CD4-positive, CD25-positive, alpha-beta regulatory T cell (primary cell): ENCODE data around the gene TP63. TPM values are rescaled to one million over a fixed set of nuclear protein-coding genes. Genes with fewer than 3 reads are reported as not detected.

ENCODE experiments used
- ATAC-seq, 2 donors: fragments of 150-1000 bp; cut with Tn5 transposase; one replicate each; pipeline ENCODE4 v1.10.0; 2021; ENCODE audit warnings: low read depth in 2 of 2, moderate number of reproducible peaks in 2 of 2, moderate library complexity in 1 of 2
- DNase-seq, 3 donors: peaks; one replicate each; pipeline versions ENCODE4 v3.0.0 to v3.0.0-alpha.2; 2012 to 2022; ENCODE audit warnings: mixed read lengths in 1 of 3
- H3K27ac ChIP-seq: one replicate; pipeline ENCODE4 v1.7.0; 2013; ENCODE audit warnings: mild to moderate bottlenecking, low read length; ENCODE audit not compliant: insufficient read depth, poor library complexity, severe bottlenecking
- H3K27me3 ChIP-seq: one replicate; pipeline ENCODE4 v1.7.0; 2013; ENCODE audit warnings: low read length; ENCODE audit not compliant: control insufficient read depth, insufficient read depth
- H3K36me3 ChIP-seq: one replicate; pipeline ENCODE4 v1.7.0; 2013; ENCODE audit warnings: mild to moderate bottlenecking, low read length, moderate library complexity; ENCODE audit not compliant: control insufficient read depth, insufficient read depth
- H3K4me1 ChIP-seq: 2 replicates; pipeline ENCODE4 v1.7.0; 2013; ENCODE audit warnings: mild to moderate bottlenecking, low read length; ENCODE audit not compliant: insufficient read depth, control insufficient read depth, poor library complexity, severe bottlenecking
- H3K4me3 ChIP-seq: one replicate; pipeline ENCODE4 v1.7.0; 2013; ENCODE audit warnings: low read depth, mild to moderate bottlenecking, low read length, moderate library complexity
- H3K9me3 ChIP-seq, 2 experiments: 1 replicate in 1 of 2; 2 replicates in 1 of 2; pipeline ENCODE4 v1.7.0; 2013; ENCODE audit warnings: low read length in 2 of 2, mild to moderate bottlenecking in 1 of 2, moderate library complexity in 1 of 2; ENCODE audit not compliant: control insufficient read depth in 2 of 2
- H3K27ac Mint-ChIP-seq, 3 donors: one replicate each; pipeline ENCODE4 v1.8.0; 2020 to 2022; ENCODE audit warnings: mild to moderate bottlenecking in 3 of 3, mixed read lengths in 3 of 3, moderate library complexity in 2 of 3
- H3K27me3 Mint-ChIP-seq: one replicate; pipeline ENCODE4 v1.8.0; 2022; ENCODE audit warnings: mild to moderate bottlenecking, mixed read lengths
- H3K36me3 Mint-ChIP-seq: one replicate; pipeline ENCODE4 v1.8.0; 2020; ENCODE audit warnings: mixed read lengths
- H3K4me1 Mint-ChIP-seq, 4 donors: one replicate each; pipeline ENCODE4 v1.8.0; 2020 to 2022; ENCODE audit warnings: mixed read lengths in 4 of 4, mild to moderate bottlenecking in 1 of 4
- H3K4me3 Mint-ChIP-seq, 4 donors: one replicate each; pipeline ENCODE4 v1.8.0; 2020 to 2022; ENCODE audit warnings: mild to moderate bottlenecking in 4 of 4, mixed read lengths in 4 of 4, moderate library complexity in 3 of 4
- H3K9me3 Mint-ChIP-seq, 7 donors: one replicate each; pipeline ENCODE4 v1.8.0; 2020 to 2022; ENCODE audit warnings: mixed read lengths in 7 of 7, mild to moderate bottlenecking in 3 of 7, moderate library complexity in 2 of 7
- polyA plus RNA-seq, 4 donors: library from polyadenylated mRNA; unstranded; fragments of 300-500 nt; fragmentation: Illumina TruSeq; gene quantifications; one replicate each; pipeline ENCODE4 v1.2.3, GENCODE V29; 2021
- total RNA-seq: library from RNA; stranded (reverse); gene quantifications from one replicate; pipeline ENCODE4 v1.2.3, GENCODE V29; 2022

Gene TP63
- total and polyA plus RNA-seq, 5 donors from 2014 or later: 0.10 to 0.89 (median 0.20) TPM; not detected in 1

DNA sequence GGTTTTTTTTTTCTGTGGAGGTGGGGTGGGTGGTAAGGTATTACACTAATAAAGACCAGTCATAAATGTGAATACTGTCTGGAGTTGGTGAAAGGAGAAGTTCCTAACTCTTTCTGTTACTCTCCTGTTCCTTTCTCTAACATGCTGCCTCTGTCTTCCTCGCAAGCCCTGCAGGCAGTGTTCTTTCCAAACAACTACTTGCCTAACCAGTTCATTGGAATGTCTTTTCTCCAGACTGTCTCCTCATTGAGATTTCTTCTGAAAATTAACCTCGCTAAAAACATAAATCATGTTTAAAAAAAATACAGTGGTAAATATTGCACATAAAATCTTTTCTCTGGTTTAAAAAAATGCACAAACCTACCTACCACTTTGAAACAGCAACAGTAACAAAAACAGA is 135.2 kb downstream of the TP63 start:
- no peak for ATAC-seq

DNA sequence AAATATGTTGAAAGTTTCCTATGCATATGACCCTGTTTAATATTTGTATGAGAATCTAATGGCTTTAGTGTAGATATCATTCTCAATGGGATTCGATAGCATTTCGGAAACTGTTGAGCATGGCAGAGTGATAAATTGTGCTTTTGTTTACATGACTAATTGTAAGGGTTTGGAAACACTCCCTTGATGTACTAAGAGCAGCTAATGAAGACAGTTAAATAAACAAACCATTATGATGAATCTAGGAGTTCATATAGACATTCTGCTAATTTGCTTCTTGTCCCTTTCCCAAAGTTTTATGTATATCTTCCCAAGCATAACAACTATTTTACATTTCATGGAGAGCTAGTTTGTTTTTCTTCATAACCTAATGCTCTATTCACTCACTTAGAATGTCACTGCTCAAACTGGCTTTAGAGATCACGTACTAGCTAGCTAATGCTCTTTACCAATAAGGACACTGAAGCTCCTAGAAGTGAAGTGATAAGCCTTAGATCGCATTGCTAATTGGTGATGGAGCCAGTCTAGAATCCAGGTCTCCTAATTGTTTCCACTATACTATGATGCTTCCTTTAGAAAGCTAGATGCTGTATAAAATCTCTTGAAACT is 140.8 kb downstream of the TP63 start:
- Mint-ChIP-seq H3K4me1 (no peaks in the 10 kb centered on the region), H3K27ac (no peak overlapping the region), H3K36me3 (no peaks in the 10 kb centered on the region)

More for the DNA sequence above, 135.2 kb downstream of the TP63 start:
- H3K27me3 ChIP-seq: peaks cover 6% of the 10 kb centered on the region
- H3K4me3 Mint-ChIP-seq: no peak overlapping the region
- H3K27me3 Mint-ChIP-seq: peaks cover 18% of the 10 kb centered on the region
- peaks cover 0 to under 1% (median 0%) of the 10 kb centered on the region in 7 donors for H3K9me3 Mint-ChIP-seq
- no peaks in the 10 kb centered on the region for H3K4me1 Mint-ChIP-seq
- H3K9me3 ChIP-seq: no peaks in the 10 kb centered on the region
- H3K36me3 Mint-ChIP-seq: no peaks in the 10 kb centered on the region
- no peak overlapping the region for H3K27ac Mint-ChIP-seq
- H3K4me1 ChIP-seq: no peaks in the 10 kb centered on the region
- H3K4me3 ChIP-seq: no peak overlapping the region
- DNase-seq: no peak
- no peak overlapping the region for H3K27ac ChIP-seq
- H3K36me3 ChIP-seq: no peaks in the 10 kb centered on the region

DNA sequence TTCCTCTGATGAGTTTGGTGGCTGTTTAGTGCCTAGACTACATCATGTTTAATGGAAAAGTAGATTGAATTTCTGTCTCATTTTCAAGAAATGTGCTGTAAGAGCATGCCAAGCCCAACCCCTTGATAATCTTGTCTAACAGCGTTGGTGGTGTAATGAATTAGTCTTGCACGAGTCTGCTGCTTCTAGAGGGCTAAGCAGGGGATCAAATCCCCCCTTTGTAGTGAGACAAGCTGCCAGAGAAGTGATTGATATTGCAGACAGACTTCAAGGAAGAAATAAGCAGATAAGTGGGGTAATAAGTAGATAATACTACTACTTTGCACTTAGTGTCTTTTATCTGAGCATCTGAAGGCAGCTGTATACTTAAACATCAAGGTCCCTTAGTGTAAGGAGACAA is 141.4 kb downstream of the TP63 start:
- Mint-ChIP-seq H3K27ac (no peak overlapping the region), H3K4me1 (no peaks in the 10 kb centered on the region), H3K27me3 (peaks cover 22% of the 10 kb centered on the region), H3K9me3 (peaks cover 0 to 2% (median 0%) of the 10 kb centered on the region in 7 donors), H3K4me3 (no peak overlapping the region), H3K36me3 (no peaks in the 10 kb centered on the region)
- H3K4me1 ChIP-seq: no peaks in the 10 kb centered on the region
- H3K27me3 ChIP-seq: peaks cover 2% of the 10 kb centered on the region
- no peaks in the 10 kb centered on the region for H3K36me3 ChIP-seq
- H3K4me3 ChIP-seq: no peak overlapping the region
- no peaks in the 10 kb centered on the region for H3K9me3 ChIP-seq
- ATAC-seq (no peak), DNase-seq (no peak)
- no peak overlapping the region for H3K27ac ChIP-seq

More for the DNA sequence above, 140.8 kb downstream of the TP63 start:
- no peaks in the 10 kb centered on the region for H3K9me3 ChIP-seq
- H3K27me3 ChIP-seq: peaks cover 4% of the 10 kb centered on the region
- DNase-seq (no peak), ATAC-seq (no peak)
- peaks cover 0 to 2% (median 0%) of the 10 kb centered on the region in 7 donors for H3K9me3 Mint-ChIP-seq
- H3K4me1 ChIP-seq: no peaks in the 10 kb centered on the region
- H3K27ac ChIP-seq: no peak overlapping the region
- H3K27me3 Mint-ChIP-seq: peaks cover 28% of the 10 kb centered on the region
- H3K36me3 ChIP-seq: no peaks in the 10 kb centered on the region
- H3K4me3 ChIP-seq: no peak overlapping the region
- H3K4me3 Mint-ChIP-seq: no peak overlapping the region

DNA sequence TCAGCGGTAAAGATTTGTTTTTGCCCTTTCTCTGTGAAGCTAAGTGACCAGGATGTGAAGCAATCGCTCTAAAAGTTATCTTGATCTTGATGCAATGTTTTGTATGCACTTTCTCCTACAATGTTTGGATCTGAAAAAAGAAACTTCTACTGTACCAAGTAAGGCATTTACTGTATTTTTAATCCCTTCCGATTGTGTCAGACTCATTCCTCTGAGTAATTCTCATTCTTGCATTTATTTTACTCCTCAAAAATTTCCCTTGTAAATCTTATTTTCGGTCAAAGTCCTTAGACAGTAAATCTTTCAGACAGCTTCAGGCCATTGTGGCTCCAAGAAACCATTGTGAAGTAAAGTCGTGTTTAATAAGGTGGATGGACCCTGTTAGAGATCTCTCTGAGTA is 141.9 kb downstream of the TP63 start:
- H3K27ac ChIP-seq: no peak overlapping the region
- H3K4me3 Mint-ChIP-seq: no peak overlapping the region
- H3K36me3 Mint-ChIP-seq: no peaks in the 10 kb centered on the region
- H3K27ac Mint-ChIP-seq: no peak overlapping the region
- no peaks in the 10 kb centered on the region for H3K4me1 ChIP-seq
- H3K9me3 ChIP-seq: no peaks in the 10 kb centered on the region
- no peak for DNase-seq
- no peaks in the 10 kb centered on the region for H3K36me3 ChIP-seq
- peaks cover 0 to 2% (median 0%) of the 10 kb centered on the region in 7 donors for H3K9me3 Mint-ChIP-seq
- H3K4me1 Mint-ChIP-seq: no peaks in the 10 kb centered on the region
- peaks cover 21% of the 10 kb centered on the region for H3K27me3 Mint-ChIP-seq
- no peaks in the 10 kb centered on the region for H3K27me3 ChIP-seq
- no peak for ATAC-seq
- H3K4me3 ChIP-seq: no peak overlapping the region

DNA sequence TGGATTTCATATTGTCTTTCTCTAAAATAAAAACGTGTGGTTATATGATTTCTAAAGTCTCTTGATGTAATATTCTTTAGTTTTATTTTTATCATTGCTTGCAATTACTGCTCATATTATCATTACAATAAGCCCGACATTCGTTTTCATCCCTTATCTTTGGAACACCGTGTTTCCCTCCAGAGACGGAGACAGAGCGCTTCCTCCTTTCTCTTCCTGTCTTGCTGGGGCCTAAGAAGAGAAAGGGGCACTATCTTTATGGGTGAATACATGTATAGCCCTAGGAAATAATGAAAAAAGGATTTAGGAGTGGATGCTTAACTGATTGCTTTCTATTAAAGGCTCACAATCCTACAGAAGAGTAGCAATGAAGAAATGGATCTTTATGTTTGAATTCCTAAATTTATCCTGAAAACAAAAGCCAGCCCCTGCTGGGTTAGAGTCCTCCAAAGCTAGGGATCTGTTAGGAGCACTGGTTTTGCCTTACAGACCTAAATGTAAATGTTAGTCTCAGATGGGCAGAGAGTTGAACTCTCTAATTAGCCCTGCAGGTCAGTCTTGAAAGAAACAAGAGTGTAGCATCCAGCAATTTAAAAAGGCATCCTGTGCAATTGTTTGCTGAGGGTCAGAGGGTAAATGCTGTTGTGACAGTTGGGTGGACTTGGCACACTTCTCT is 145.1 kb downstream of the TP63 start:
- ATAC-seq: no peak
- no peak overlapping the region for H3K4me3 ChIP-seq
- H3K9me3 Mint-ChIP-seq: peaks cover 0 to 2% (median 0%) of the 10 kb centered on the region in 7 donors
- H3K36me3 Mint-ChIP-seq: no peaks in the 10 kb centered on the region
- no peaks in the 10 kb centered on the region for H3K4me1 ChIP-seq
- H3K36me3 ChIP-seq: no peaks in the 10 kb centered on the region
- H3K27ac Mint-ChIP-seq: no peak overlapping the region
- no peaks in the 10 kb centered on the region for H3K27me3 ChIP-seq
- DNase-seq: no peak
- H3K27me3 Mint-ChIP-seq: peaks cover 21% of the 10 kb centered on the region
- H3K4me1 Mint-ChIP-seq: no peaks in the 10 kb centered on the region
- H3K27ac ChIP-seq: no peak overlapping the region
- H3K9me3 ChIP-seq: no peaks in the 10 kb centered on the region
- H3K4me3 Mint-ChIP-seq: no peak overlapping the region

DNA sequence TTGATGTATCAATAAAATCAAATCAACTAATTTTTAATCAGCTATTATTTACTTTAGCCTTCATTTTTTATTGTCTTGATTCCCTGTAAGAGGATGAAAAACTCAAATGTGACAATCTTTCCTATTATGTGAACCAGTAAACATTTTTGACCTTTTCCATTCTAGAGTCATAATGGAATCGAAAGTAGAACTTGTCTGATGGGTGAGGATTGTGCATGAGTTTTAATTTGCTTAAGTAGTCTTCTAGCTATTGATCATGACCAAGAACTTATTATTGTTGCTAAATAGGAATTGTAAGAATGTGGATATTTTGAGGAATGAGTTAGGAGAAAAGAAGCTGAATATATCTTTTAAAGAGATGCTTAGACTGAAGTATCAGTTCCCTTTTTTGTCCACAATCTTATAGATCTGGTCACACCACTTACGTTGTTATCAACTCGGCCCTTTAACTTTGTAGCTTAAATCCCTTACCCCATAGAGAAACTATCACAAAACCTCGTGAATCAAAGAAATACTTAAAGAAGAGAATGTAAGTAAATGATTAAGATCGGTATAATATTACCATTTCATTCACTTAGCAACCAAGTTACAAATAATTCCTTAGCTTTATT is 147.3 kb downstream of the TP63 start:
- no peak overlapping the region for H3K27ac Mint-ChIP-seq
- H3K36me3 ChIP-seq: no peaks in the 10 kb centered on the region
- H3K9me3 ChIP-seq: no peaks in the 10 kb centered on the region
- no peak overlapping the region for H3K4me3 Mint-ChIP-seq
- peaks cover 14% of the 10 kb centered on the region for H3K27me3 Mint-ChIP-seq
- no peaks in the 10 kb centered on the region for H3K36me3 Mint-ChIP-seq
- no peaks in the 10 kb centered on the region for H3K4me1 ChIP-seq
- H3K27ac ChIP-seq: no peak overlapping the region
- H3K4me3 ChIP-seq: no peak overlapping the region
- peaks cover 0 to 2% (median 0%) of the 10 kb centered on the region in 7 donors for H3K9me3 Mint-ChIP-seq
- ATAC-seq (no peak), DNase-seq (no peak)
- H3K4me1 Mint-ChIP-seq: no peaks in the 10 kb centered on the region
- H3K27me3 ChIP-seq: peaks cover 2% of the 10 kb centered on the region

DNA sequence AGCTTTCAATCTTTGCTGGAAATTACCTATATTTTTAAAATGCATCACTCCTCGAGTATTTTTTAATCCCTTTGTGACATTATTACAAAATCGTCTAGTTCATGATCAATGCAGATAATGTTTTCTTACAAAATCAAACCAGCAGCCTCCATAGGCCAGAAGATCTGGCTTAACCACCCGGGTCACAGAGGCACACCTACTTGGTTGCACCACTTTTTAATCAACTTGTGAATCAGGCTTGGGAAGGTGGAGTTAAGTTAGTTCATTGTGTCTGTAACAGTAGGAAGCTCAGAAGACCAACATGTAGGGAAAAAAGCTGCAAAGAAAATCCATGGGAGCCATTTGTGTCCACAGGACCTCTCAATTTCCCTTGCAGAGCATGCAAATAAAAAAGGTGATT is 148.0 kb downstream of the TP63 start:
- ATAC-seq (no peak), DNase-seq (no peak)
- H3K9me3 Mint-ChIP-seq: peaks cover 0 to 2% (median 0%) of the 10 kb centered on the region in 7 donors
- H3K4me3 Mint-ChIP-seq: no peak overlapping the region
- no peak overlapping the region for H3K27ac Mint-ChIP-seq
- no peaks in the 10 kb centered on the region for H3K36me3 Mint-ChIP-seq
- Histone ChIP-seq H3K4me3 (no peak overlapping the region), H3K4me1 (no peaks in the 10 kb centered on the region), H3K9me3 (no peaks in the 10 kb centered on the region), H3K27me3 (peaks cover 2% of the 10 kb centered on the region), H3K36me3 (no peaks in the 10 kb centered on the region), H3K27ac (no peak overlapping the region)
- H3K4me1 Mint-ChIP-seq: no peaks in the 10 kb centered on the region
- H3K27me3 Mint-ChIP-seq: peaks cover 14% of the 10 kb centered on the region
